Fibroblast of pulmonary artery (primary cell): ENCODE results near the gene SIK3.
A peak's percentile ranks its signal among the peaks of the same experiment; 100 is the strongest.

Experiments used
- DNase-seq: peaks from one replicate; pipeline ENCODE4 v3.0.0-alpha.2; 2010; ENCODE audit warnings: low read depth
- H3K4me3 ChIP-seq: replicated peaks from 2 replicates; pipeline ENCODE4 v1.5.1; 2011; ENCODE audit warnings: low read depth, mild to moderate bottlenecking, control low read depth, low read length, moderate library complexity
- CTCF ChIP-seq: IDR thresholded peaks from 2 replicates; pipeline ENCODE4 v1.5.1; 2011; ENCODE audit warnings: mild to moderate bottlenecking, control low read depth, low read length, inconsistent platforms; ENCODE audit errors: missing control alignments

Gene SIK3

DNA sequence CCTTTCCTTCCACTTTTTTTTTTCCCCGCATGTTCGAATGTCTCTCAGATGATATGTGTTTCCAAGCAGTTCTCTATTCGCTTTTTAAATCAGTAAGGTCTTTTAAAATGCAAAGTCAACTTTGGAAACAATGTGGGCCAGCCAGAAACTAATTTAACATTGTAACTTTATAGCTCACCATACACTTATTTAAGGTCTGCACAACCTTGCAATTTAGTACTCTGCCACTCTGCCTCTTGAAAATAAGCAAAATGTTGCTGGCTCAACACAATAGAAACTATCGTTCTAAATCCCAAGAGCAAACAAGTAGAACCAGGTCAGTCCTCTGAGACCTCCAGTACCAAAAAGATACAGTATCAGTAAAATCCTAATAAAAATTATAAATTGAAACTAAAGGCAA lies 109.0 kb downstream of the SIK3 start:
- no peak for DNase-seq
- no peak for TF ChIP-seq CTCF
- no peak overlapping the region for H3K4me3 ChIP-seq

DNA sequence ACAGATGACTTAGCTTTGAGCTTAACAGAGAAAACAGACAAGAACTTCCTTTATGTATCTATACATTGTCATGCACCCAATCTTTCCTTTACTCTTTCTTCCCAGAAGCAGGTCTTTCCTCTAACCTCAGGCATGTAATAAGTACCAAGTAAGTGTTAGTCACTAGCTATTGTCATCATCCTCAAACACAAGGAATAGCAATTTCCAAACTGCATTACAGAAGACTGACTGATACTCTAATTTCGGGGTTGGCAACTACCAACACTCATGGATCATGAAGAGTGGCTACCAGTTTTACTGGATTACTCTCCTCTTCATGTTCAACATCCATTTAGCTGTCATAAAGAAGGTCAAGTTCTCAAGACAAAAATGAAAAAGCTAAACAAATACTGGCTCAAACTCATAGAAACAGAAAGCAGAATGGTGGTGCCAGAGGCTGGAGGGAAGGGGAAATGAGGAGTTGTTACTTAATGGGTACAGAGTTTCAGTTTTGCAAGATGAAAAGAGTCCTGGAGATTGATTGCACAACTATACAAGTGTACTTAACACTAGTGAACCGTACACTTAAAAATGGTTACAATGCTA lies 111.6 kb downstream of the SIK3 start:
- peak; percentile 71 for DNase-seq
- peak overlapping the region; percentile 15 for H3K4me3 ChIP-seq
- no peak for TF ChIP-seq CTCF

- no peak overlapping the region for H3K4me3 ChIP-seq
- DNase-seq, result peak; percentile 89
- no peak for TF ChIP-seq CTCF
These were observed 113.6 kb downstream of the SIK3 start for GRCh38 chr11:116984589-116984988.

DNA sequence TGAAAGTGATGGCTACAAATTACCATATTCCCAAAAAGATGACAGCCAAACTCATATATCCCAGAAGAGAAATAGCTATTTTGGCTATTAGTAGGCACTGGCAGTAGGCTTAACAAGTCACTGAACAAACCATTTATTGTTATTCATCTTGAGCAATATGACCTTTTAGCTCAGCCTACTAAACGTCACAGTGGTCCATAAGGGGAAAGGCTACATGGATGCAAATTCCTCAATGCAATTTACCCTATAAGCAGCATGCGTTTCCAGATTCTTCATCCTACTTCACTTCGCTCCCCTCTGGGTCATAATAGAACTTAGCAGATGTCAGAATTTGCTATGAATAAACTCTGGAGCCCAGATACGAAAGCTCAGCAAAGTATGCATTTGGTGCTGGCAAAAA lies 114.0 kb downstream of the SIK3 start:
- no peak overlapping the region for H3K4me3 ChIP-seq
- TF ChIP-seq CTCF, result no peak
- peak; percentile 37 for DNase-seq

GRCh38 chr11:116981266-116981885 lies 116.9 kb downstream of the SIK3 start:
- no peak for TF ChIP-seq CTCF
- H3K4me3 ChIP-seq, result no peak overlapping the region
- no peak for DNase-seq

GRCh38 chr11:116980136-116980793 lies 118.0 kb downstream of the SIK3 start:
- H3K4me3 ChIP-seq, result no peak overlapping the region
- DNase-seq, result no peak
- no peak for TF ChIP-seq CTCF
